Femur (tissue), 1 donor: ENCODE data around the gene POU2F1.

Experiments
- DNase-seq: peaks from one replicate; pipeline ENCODE4 v3.0.0-alpha.2; 2017

The POU2F1 gene

DNA sequence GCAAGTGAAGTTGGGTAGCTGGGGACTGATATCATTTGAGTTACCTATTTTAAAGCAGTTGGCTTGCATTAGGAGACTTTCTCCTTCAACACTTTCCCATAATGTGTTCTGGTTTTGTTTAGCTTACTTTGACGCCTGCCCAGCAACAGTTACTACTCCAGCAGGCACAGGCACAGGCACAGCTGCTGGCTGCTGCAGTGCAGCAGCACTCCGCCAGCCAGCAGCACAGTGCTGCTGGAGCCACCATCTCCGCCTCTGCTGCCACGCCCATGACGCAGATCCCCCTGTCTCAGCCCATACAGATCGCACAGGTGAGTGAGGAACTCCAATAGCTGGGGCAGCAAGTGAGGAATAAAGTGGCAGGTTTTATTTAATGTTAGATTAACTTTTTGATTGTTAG lies 153.3 kb downstream of the POU2F1 start:
- DNase-seq = no peak

DNA sequence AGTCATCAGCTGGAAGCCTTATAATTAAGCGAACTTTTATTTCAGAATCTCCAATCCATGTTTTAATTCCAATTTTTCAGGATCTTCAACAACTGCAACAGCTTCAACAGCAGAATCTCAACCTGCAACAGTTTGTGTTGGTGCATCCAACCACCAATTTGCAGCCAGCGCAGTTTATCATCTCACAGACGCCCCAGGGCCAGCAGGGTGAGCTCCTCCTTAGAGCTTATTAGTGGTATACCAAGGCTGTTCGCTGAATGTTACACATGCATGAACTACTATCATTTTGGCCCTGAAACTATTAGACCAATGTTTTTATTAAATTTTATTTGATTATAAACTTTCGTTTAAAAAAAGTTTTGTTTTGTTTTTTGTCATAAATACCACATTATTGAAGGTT lies 155.3 kb downstream of the POU2F1 start:
- DNase-seq = no peak

DNA sequence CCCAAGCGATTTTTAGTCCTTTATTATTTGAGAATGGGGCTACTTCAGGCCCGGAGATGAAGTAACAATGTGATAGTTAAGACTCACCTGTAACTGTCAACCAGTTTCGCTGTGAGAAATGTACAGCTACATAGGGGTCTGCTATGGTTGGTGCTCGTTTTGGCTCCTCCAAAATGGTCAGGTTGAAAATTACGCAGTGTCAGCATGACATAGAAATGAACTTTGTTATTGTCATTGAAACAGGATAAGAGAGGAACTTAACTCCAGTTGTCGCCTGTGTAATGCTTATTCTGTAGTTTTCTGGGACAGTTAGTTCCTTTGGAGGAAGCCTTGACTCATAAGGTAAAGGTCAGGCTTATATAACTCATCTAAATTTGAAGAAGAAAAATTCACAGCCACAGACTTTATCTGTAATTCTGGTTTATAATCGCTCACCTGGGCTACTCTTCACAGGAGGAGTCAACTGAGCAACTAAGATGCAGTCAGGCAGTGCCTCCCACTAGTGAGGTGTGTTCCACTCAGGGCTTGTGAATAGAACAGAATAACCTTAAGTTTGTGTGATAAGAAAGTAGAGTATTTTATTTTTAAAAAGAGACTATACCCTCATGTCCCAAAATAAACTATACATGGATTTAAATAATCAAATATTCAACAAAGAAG lies 166.7 kb downstream of the POU2F1 start:
- DNase-seq = no peak

DNA sequence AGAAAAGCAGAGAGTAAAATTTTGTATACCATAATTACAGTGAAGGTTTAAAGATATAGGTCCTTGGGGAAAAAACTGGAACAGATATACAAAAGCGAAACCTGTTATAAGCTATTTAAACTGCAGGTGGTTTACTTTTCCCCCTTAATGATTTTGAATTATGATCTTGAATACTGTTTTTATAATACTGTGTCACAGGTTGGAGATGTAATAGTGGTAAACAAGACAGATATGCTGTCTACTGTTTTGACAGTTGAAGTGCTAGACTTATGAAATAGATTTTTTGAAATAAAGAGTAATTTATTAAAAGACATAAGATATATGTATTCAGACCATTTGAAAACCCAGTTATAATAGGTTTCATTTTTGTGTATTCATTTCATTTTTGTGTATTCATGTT lies 168.3 kb downstream of the POU2F1 start:
- DNase-seq = no peak

DNA sequence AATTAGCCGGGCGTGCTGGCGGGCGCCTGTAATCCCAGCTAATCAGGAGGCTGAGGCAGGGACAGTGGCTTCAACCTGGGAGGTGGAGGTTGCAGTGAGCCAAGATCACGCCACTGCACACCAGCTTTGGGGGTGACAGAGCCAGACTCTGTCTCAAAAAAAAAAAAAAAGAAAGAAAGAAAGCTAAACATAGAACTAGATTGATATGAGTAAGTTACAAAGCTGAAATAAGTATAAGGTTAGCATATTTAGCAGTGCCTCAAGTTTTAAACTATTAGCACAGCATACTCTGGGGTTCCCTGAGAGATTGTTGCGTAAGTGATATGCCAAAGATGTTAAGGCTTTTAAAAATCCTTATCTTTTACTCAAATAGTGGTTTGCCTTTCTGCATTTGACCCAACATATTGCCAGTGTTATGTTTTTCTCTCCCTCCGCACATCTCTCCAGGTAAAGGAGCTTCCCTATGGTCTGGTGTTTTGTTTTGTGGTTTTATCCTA lies 171.6 kb downstream of the POU2F1 start:
- DNase-seq = no peak

DNA sequence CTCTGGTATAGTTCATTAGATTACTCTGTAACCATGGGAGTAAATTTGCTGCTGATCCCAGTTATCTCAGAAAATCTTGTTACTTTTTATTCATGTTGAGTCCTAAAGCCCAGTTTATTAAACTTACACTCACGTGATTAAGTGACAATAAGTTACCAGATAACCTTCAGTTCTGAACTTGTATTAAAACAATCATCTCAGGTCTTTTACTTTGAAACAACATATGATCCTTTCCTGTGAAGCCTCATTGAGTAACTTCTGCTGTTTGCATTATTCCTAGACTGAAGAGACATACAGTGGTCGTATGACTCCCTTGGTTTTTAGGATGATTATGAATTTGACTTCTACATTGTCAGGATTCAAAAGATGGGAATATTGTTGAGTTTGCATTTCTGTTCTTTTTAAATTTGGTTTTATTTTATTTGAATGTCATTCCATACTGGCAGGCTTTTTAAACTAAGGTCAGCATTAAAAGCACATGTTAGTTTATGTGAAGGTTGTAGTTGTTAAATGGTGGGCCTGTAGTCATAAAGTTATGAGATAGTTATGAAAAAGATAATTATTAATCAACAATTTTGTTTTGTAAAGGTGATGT lies 179.8 kb downstream of the POU2F1 start:
- DNase-seq = no peak

DNA sequence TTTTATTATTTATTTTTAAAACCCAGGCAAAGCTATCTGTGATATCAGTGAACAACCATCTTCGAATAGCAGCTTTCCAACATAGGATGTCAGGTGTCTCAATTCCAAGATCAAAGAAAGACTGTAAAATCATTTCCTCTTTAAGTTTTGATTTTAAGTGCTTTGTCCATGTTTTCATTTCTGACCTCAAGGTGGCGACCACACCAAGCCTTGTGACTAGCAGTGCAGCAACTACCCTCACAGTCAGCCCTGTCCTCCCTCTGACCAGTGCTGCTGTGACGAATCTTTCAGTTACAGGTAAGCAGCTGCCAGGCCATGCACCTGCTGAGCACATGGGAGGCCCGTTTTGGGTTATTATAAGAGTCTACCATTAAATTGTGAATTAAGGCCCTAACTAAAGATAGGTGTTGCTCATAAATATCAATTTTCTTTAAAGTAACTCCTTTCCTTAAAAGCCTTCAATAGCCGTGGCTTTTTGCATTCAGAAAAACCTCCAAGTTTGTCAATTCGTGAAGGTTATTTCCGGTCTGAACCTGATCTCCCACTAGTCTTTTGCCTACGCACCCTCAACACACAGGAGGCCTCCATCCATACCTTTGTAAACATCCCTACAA lies 180.7 kb downstream of the POU2F1 start:
- peak; percentile 46 for DNase-seq

DNA sequence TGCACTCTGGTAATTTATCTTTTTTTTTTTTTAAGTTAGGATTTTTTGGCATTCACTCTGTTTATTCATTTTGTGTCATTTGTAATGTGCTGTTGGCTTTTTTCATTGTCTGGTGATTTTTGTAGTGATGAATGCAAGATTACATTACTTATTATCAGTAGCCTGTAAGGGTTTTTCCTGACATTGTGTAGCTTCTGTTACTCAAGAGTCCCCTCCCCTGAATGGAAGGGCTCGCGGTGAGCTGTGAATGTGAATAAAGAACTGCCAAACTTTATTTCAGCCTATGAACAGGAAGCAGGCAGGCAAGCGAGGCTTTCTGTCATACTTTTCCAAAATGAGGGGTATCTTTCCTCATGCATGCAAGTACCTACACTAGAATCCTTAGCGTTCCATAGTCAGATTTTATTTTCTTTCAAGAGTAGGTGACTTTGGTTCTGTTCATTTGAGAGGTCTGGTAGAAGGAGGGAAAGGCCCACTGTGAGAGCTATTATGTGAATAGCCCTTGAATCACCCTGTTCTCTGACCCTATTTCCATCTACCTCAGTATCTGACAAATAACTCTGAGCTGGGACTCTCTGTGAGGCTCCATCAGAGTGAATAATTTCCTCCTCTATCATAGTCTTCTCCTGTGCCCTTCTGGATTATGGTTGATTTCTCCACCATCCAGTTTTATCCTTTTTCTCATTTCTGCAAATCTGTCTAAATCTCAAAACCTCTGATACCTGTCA lies 183.6 kb downstream of the POU2F1 start:
- DNase-seq = no peak

DNA sequence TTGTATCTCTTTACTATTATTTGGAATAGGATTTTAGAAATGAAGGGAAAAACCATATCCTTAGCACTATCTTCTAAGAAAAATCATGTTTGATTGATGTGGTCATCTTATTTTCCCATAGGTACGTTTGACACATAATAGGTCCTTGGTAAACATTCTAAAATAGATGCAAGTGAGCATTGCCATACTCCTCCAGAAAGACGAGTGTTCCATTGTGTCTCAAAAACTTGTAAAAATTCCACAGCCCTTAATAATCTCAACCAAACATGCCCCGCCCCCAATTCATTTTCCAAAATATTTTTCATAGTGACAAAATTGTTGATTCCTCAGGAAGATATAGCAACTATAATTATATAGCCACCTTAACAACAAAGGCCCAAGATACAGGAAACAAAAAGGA lies 184.2 kb downstream of the POU2F1 start:
- no peak for DNase-seq

DNA sequence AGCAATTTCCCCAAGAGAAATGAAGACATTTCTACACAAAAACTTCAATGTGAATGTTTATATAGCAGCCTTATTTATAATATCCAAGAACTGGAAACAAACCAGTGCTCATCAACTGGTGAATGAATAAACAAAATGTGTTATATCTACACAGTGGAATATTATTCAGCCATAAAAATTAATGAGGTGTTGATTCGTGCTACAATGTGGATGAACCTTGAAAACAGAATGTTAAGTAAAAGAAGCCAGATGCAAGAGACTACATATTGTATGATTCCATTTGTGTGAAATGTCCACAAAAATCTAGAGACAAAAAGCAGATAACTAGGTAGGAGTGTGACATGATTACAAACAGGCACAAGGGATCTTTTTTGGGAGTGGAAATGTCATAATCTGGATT lies 187.7 kb downstream of the POU2F1 start:
- no peak for DNase-seq

DNA sequence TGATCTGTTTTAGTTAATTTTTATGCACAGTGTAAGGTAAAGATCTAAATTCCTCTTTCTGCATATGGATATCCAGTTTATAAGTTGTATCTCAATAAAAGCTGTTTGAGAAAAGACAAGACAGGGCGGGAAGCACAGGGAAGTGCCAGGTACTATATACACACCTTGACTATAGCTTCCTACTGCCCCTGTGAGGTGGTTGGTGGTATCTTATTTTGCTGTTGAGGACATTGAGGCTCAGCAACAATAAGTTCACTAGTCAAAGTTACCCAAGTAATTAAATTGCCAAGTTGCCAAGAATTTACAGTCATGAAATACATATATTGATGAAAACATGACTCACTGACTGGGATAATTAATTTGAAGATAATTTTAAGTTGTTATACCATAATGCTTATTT lies 188.5 kb downstream of the POU2F1 start:
- DNase-seq = no peak

DNA sequence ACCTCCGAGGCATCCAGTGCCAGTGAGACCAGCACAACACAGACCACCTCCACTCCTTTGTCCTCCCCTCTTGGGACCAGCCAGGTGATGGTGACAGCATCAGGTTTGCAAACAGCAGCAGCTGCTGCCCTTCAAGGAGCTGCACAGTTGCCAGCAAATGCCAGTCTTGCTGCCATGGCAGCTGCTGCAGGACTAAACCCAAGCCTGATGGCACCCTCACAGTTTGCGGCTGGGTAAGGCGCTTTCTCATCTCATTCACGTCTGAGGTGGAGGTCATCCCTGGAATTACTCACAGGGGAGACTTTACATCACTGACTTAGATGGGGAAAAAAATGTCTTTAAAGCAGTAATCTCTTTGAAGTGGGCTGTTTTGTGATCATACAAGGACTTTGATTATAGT lies 191.4 kb downstream of the POU2F1 start:
- DNase-seq = no peak

DNA sequence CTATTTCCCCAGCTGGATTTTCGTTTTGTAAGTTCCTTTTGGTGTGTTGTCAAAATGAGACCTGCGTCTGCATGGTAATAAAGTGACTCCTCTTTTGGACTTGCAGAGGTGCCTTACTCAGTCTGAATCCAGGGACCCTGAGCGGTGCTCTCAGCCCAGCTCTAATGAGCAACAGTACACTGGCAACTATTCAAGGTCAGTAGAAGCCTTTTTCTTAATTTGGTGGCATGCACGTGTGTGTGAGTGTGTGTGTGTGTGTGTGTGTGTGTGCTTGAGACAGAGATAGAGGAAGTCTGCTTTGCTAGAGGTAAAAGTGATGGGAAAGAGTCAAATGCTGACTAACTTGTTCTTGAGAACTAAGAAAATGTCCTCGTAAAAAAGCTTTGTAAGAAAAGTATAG lies 192.2 kb downstream of the POU2F1 start:
- no peak for DNase-seq

DNA sequence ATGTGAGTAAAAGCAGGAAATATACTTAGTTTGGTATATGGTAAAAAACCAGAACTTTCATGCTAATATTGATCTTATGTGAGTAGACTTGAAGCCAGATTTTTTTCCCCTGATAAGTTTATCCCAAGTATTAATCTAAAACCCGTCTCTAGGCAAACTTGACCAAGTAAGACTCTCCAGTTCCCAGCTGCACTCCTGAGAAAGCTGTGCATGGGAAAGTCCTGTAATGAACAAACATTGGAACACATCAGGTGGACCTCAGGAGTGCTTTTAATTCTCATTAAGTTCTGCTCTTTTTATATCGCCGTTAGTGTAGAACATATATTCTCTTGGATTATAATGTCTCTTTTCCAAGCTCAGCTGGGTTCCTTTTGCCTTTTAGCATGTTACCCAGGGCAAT lies 192.6 kb downstream of the POU2F1 start:
- no peak for DNase-seq

DNA sequence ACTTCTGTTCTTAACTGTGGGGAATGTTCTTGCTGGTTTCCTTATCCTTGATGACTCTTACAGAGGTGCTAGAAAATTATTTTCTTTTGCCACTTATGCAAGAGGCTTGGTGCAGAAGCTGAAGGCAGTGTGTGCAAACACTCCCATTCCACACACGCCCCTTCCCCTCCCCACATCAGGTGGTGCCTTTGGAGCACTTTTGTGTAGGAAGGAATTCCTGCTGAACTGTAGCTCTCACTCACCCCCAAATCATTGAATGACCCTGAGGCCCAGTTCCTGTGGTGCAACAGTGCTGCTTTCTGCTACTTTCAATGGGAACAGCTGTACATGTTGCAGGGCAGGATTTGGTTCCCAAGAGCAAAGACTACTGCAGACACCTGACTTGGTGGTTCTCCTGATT lies 195.8 kb downstream of the POU2F1 start:
- DNase-seq = no peak

DNA sequence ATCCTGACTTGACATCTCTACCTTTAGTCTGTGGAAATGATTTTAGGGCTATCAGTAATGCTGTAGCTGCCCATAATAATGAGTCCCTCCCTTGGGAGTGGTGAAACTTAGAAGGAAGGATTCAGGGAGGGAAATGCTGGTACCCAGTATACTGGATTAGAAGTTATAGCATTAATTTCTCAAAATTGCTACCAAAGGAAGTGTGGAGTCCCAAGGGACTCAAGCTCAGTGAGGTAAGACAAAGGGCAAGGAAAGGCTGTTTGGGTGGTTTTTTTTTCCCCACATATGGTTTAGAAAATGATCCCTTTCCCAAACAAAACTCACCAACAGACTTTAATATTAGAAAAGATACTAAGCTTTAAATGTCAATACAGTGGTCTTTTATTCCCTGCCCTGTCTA lies 197.7 kb downstream of the POU2F1 start:
- DNase-seq = no peak

DNA sequence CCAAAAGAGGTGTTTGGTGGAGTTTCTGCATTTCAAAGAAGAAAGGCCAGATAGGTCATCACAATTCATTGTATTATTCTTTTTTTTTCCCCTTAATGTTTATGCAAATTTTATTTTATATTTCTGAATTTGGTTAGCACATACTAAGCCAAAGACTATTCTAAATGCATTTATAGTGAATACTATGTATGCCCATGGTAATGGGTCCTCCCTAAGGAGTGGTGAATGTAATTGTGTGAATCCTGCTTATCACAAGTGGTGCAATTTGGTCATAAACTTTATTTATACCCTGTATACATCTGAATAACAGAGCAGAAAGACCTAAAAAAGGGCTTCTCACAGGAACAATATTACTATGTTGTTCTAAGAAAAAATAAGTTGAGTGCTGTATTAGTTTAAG lies 198.6 kb downstream of the POU2F1 start:
- no peak for DNase-seq

DNA sequence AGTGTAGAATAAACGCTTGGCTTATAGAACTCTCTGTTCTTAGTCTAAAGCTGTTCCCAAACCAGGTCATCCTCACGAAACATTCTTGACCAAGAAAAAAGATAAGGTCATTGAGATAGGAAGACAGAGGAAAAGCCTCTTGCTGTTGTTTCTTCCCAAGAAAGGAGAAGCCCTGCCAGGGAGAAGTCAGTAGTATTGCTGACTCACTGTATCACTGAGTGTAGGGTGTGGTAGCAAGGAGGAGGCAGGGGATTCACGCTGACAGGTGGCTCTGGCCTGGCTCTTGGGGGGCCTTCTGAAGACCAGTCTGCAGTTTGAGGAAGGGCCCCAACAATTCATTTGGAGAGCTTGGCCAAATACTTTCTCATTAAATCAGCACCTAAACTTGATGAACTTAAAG lies 199.8 kb downstream of the POU2F1 start:
- DNase-seq = no peak

DNA sequence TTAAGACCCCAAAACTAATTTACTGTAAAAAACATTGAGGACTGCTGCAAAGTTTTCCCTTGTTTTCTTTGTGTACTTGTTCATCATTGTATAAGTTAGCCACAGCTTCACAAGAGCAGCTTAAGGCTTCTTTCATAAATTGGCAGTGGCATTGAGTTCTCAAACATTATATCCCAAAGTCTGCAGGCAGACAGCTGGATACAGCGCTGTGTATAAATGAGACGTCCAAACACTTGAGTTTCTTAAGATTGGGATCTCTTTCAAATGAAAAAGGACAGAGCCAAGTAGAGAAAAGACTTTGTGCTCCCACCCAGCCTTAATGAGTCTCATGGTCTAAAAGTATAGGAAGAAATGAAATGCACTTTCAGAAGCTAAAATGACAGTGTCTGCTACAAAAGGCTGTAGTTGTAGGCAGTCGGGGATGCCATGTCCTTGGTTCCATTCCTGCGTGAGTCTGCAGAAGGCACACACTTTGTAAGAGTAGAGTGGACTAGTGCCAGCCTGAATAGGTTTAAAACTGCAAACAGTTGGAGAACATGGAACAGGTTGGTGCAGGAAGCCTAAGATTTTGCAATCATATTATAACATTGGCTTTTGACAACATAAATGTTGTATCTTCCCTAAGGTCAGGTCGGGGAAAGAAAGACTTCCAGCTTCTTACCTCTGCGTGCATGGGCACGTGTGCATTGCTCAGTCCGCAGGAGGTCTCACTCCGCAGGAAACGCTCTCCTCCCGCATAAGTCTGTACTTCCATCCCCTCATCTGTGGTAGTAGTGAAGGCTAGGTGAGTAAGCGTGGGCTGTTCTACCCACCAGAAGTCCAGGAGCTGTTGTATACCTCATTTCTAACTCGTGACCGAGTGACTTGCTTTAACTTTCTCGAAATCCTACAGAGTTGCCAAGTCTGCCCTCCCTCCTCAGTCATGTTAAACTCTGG lies 203.3 kb downstream of the POU2F1 start:
- no peak for DNase-seq

DNA sequence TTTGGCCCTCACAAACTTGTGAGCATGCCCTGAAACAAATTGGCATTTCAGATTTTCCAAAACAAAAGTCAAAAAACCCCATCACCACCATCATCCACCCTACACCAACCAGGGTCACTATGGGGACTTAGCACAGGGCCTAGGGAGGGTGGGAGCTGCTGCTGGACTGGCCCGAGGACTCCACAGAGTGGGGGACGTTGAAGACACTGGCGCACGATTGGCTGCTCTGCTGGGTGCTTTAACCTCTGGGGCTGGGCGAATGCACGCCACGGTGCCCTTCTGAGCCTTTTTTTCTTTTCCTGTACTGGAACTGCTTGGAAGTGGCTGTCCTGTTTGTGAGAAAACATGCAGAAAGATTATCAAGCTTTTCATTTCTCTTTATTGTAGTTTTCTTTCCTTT lies 204.8 kb downstream of the POU2F1 start:
- no peak for DNase-seq

DNA sequence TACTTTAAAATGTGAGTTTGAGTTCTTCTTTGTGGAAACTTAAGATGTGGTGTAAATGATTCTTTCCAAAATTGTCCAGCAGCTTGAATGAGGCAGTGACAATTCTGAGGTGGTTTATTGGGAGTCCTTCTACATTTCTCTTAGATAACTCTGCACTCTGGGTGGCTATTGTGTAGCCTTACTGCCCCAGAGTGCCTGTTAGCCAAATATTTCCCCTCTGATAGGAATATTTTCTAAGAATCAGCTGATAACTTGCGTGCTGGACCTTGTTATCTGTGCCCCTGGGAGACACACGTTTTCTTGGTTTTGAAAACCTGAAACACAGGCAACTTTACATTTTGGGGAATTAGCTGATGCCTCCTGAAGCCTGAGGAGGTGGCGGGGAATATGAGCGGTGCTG lies 206.0 kb downstream of the POU2F1 start:
- no peak for DNase-seq

DNA sequence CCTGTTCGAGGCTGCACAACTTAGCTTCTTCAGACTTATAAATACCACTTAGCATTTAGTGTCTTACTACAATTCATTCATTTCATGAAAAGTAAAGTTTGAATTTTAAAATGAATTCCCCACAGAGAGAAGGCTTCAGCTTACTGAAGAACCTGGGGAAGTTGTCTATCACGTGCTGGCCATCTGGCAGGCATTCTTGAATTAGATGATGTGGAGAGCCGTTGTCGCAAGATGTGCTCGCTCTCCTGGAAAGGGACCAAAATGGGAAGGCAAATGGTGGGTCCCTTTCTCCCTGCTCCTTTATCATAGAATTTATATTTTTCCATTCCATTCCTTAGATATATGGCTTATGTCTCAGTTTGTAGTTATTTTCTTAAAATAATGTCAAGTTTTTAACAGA lies 207.2 kb downstream of the POU2F1 start:
- DNase-seq = no peak

DNA sequence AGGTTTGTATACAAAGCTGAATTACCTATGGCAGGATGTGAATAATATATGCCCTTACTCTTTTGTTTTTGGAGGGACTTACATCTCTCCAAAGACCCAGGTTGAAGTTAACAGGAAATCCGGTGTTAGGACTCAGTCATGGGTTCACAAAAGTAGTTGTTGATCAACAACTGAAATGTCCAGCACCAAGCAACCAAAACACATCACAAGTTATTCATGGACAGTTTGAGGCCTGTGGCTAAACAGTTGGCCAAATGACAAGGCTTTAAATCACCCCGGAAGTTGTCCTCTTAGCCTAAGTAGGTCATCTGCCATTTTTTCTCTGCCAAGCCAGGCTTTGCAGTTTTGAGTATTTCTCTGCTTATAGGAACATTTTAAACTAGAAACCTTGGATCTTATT lies 207.7 kb downstream of the POU2F1 start:
- no peak for DNase-seq
